Measurements from ENCODE around the gene TRPC1.

GRCh38 chr3:142828703-142829305, 105.0 kb downstream of the TRPC1 start:
- TF ChIP-seq, protein P1, sequence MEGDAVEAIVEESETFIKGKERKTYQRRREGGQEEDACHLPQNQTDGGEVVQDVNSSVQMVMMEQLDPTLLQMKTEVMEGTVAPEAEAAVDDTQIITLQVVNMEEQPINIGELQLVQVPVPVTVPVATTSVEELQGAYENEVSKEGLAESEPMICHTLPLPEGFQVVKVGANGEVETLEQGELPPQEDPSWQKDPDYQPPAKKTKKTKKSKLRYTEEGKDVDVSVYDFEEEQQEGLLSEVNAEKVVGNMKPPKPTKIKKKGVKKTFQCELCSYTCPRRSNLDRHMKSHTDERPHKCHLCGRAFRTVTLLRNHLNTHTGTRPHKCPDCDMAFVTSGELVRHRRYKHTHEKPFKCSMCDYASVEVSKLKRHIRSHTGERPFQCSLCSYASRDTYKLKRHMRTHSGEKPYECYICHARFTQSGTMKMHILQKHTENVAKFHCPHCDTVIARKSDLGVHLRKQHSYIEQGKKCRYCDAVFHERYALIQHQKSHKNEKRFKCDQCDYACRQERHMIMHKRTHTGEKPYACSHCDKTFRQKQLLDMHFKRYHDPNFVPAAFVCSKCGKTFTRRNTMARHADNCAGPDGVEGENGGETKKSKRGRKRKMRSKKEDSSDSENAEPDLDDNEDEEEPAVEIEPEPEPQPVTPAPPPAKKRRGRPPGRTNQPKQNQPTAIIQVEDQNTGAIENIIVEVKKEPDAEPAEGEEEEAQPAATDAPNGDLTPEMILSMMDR (IDR thresholded peaks at IDR 0.05 in 4 of 5, conservative IDR thresholded peaks at IDR 0.05 in 1 of 5) = peak; percentile 36 to 73 (median 64)
- TF ChIP-seq POLR2A (IDR thresholded peaks at IDR 0.05) = no peak

Data from gastrocnemius medialis (tissue), 4 donors.